ENCODE data around the gene KIF19.

KIF19 gene

DNA sequence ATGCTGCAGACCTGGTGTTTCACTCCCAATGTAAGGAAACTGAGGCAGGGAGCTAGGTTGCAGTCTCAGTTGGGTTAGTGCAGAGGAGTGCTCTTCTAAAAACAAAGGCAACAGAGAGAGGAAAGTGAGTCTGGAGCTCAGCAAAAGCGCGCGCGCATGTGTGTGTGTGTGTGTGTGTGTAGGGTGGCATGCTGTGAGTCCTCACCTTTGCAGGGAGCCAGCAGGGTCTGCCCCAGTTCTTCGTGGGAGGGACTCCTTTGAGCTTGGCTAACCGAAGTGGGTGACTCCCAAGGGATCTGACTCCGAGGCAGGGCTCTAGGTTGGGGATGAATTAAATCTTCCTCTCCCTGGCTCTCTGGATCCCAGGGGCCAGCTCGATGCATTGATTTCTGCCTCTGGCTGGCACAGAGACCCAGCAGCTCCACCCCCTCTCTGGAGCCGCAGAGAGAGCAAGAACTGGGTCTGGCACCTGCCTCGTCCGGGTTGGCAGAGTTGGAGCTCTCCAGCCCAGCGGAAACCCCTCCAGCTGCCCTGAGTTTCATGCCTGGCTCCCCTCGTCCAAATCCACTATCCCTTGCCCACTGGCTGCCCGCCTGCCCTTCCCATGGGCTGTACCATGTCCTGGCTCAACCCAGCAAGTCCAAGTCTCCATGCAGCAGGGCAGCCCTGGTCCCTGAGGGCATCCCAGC, 36.9 kb downstream of the KIF19 start:
- TF ChIP-seq, protein P1, sequence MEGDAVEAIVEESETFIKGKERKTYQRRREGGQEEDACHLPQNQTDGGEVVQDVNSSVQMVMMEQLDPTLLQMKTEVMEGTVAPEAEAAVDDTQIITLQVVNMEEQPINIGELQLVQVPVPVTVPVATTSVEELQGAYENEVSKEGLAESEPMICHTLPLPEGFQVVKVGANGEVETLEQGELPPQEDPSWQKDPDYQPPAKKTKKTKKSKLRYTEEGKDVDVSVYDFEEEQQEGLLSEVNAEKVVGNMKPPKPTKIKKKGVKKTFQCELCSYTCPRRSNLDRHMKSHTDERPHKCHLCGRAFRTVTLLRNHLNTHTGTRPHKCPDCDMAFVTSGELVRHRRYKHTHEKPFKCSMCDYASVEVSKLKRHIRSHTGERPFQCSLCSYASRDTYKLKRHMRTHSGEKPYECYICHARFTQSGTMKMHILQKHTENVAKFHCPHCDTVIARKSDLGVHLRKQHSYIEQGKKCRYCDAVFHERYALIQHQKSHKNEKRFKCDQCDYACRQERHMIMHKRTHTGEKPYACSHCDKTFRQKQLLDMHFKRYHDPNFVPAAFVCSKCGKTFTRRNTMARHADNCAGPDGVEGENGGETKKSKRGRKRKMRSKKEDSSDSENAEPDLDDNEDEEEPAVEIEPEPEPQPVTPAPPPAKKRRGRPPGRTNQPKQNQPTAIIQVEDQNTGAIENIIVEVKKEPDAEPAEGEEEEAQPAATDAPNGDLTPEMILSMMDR (IDR thresholded peaks at IDR 0.05; ENCODE audit: extremely low read depth, insufficient read depth, missing control alignments), result no peak
- no peak for DNase-seq (ENCODE audit: low spot score)
- in situ Hi-C loops (cut with MboI; ENCODE audit: low pct_unique_long_range_greater_than_20kb, low sequenced_read_pairs, unreplicated experiment), result no loop called here

DNA sequence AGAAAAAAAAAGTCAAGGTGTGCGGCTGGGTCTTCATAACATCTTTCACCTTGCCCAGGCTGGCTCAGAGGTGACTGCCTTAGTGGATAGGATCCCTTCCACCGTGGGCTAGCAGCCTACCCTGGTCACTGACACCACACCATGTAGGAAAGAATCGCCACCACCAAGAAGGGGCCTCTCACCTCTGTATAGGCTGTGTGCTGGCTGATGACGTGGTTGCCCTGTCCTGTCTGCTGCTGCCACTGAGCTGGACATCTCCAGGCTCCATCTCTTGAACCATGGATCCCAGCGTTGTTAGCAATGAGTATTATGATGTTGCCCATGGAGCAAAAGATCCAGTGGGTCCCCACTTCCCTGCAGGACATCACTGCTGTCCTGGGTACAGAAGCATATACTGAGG, 41.2 kb downstream of the KIF19 start, which contains the start of gene GPR142:
Gene GPR142, plus strand, starts transcription at position 301 of the 400 bp plus-strand sequence. CDS start 2,035 bp downstream, outside the sequence.
- in situ Hi-C loops (cut with MboI; ENCODE audit: low pct_unique_long_range_greater_than_20kb, low sequenced_read_pairs, unreplicated experiment), result no loop called here
- no peak for DNase-seq (ENCODE audit: low spot score)
- TF ChIP-seq, protein P1 (IDR thresholded peaks at IDR 0.05; ENCODE audit: extremely low read depth, insufficient read depth, missing control alignments), result no peak

DNA sequence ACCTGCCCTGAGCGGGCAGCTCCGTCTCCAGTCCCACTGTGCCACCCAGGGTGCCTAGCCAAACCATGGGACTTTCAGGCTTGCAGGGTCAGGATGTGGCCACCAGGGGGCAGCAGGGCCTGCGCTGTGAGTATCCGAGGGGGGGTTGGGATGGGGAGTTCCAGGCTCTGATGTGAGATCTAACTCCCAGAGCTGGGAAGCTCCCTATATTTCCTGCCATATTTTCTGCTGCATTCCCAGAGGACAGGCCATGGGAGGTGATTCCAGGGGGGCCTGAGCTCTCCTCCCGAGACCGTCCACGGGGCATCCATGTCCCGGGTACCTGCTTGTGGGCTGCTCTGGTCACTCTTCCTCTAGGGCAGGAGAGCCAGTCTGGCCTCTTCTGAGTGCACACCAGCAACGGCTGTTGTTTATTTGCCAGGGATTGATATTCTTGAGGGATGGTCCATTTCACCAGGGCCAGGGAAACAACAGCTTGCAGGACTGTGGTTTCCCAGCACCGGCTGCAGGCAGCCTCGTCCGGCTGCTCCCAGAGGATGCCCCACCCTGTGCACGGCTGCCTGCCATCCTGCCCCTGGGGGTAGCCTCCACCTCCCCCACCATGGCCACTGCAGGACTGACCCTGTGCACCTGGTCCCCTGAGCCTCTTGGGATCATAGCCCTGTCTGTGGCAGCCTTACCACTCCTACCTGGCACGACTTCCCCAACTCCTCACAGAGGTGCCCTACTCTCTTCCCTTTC, 42.5 kb downstream of the KIF19 start:
- peak; percentile 87 for DNase-seq (ENCODE audit: low spot score)
- in situ Hi-C loops (cut with MboI; ENCODE audit: low pct_unique_long_range_greater_than_20kb, low sequenced_read_pairs, unreplicated experiment), result no loop called here

DNA sequence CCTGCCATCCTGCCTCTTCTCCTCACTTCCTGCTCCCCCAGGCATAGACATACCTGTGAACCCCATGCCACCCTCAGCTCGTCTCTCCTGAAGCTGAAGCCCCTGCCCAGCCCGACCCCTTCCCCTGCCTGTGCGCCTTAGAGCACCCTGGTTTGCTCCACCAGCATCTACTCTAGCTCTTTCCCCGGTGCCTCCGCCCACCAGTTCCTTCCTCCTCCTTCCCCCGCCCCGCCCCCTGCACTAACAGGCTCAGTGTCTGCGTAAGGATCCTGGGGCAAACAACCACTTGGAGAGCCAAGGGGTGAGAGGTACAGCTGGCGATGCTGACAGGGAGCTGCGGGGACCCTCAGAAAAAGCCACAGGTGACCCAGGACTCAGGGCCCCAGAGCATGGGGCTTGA, 43.2 kb downstream of the KIF19 start:
- no peak for DNase-seq (ENCODE audit: low spot score)
- TF ChIP-seq, protein P1 (IDR thresholded peaks at IDR 0.05; ENCODE audit: extremely low read depth, insufficient read depth, missing control alignments), result no peak
- in situ Hi-C loops (cut with MboI; ENCODE audit: low pct_unique_long_range_greater_than_20kb, low sequenced_read_pairs, unreplicated experiment), result no loop called here

More for the DNA sequence above, 42.5 kb downstream of the KIF19 start:
- TF ChIP-seq, protein P1 (IDR thresholded peaks at IDR 0.05; ENCODE audit: extremely low read depth, insufficient read depth, missing control alignments), result peak; percentile 97

DNA sequence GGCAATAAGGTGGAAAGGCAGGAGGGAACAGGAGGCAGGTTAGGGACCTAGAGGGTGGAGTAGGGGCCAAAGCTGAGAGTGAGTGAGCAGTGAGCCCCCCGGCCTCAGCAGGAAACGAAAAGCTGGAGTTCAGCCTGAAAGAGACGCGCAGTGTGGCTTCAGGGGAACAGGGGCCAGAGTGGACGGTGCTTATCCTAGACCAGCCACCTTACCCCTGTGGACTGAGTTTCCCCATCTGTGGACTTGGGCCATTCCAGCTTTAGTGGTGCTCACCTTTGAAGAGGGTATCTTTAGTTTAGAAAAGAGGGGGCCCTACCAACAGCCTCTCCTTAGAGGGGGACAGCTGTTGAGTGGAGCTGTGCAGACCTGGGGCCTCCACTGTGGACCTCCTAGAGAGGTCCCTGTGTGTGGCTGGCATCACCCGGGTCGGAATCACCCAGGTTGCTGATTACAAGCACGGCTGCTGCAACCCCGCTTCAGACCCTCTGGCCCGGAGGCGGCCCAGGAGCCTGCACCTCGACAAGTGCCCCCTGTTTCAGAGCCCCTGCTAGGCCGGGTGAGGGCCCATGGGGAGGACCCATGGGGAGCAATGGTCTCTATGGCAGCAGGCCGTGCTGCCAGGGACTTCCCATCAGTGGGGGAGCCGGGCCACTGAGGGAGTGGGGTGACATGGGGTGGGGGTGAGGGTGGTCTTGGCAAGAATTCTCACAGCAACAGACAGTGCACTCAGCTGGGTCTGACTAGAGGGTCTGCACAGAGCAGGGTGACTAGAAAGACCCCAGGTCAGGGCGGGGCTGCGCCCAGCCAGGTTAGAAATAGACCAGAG, 43.9 kb downstream of the KIF19 start:
- no peak for DNase-seq (ENCODE audit: low spot score)
- TF ChIP-seq, protein P1 (IDR thresholded peaks at IDR 0.05; ENCODE audit: extremely low read depth, insufficient read depth, missing control alignments), result no peak
- in situ Hi-C loops (cut with MboI; ENCODE audit: low pct_unique_long_range_greater_than_20kb, low sequenced_read_pairs, unreplicated experiment), result no loop called here

DNA sequence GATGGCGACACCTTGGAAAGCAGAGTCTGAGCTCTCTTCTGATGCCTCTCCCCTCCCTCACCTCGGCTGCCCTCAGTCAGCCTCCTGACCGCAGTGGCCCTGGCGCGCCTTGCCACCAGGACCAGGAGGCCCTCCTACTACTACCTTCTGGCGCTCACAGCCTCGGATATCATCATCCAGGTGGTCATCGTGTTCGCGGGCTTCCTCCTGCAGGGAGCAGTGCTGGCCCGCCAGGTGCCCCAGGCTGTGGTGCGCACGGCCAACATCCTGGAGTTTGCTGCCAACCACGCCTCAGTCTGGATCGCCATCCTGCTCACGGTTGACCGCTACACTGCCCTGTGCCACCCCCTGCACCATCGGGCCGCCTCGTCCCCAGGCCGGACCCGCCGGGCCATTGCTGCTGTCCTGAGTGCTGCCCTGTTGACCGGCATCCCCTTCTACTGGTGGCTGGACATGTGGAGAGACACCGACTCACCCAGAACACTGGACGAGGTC, 45.7 kb downstream of the KIF19 start:
- DNase-seq (ENCODE audit: low spot score), result no peak
- TF ChIP-seq, protein P1 (IDR thresholded peaks at IDR 0.05; ENCODE audit: extremely low read depth, insufficient read depth, missing control alignments), result no peak
- in situ Hi-C loops (cut with MboI; ENCODE audit: low pct_unique_long_range_greater_than_20kb, low sequenced_read_pairs, unreplicated experiment), result no loop called here
